Spleen (tissue), 11 donors: ENCODE measurements around the gene AUH. TPM values are rescaled to one million over a fixed set of nuclear protein-coding genes. Genes with fewer than 3 reads are reported as not detected.

Experiments used
- DNase-seq: peaks from one replicate; pipeline ENCODE4 v3.0.0-alpha.2; 2020
- H3K27ac ChIP-seq, 8 donors: fragments of 200-600 bp; sonication (generic) in 7 of 8; 1 replicate in 4 of 8; 2 replicates in 4 of 8; pipeline versions ENCODE4 v1.5.0 to v1.8.0; 2016 to 2021; ENCODE audit warnings: inconsistent platforms in 4 of 8, mild to moderate bottlenecking in 4 of 8, moderate library complexity in 1 of 8
- H3K27me3 ChIP-seq, 7 donors: fragments of 200-600 bp; sonication (generic) in 6 of 7; replicated peaks in 1 of 7; 1 replicate in 4 of 7; 2 replicates in 3 of 7; pipeline versions ENCODE4 v1.5.0 to v1.8.0; 2016 to 2021; ENCODE audit warnings: inconsistent platforms in 3 of 7, mild to moderate bottlenecking in 1 of 7
- H3K36me3 ChIP-seq, 6 donors: fragments of 200-600 bp; sonication (generic) in 5 of 6; 1 replicate in 4 of 6; 2 replicates in 2 of 6; pipeline versions ENCODE4 v1.5.0 to v1.8.0; 2016 to 2021; ENCODE audit warnings: inconsistent platforms in 2 of 6
- H3K4me1 ChIP-seq, 6 donors: fragments of 200-600 bp; sonication (generic) in 5 of 6; 1 replicate in 3 of 6; 2 replicates in 3 of 6; pipeline versions ENCODE4 v1.5.0 to v1.8.0; 2016 to 2021; ENCODE audit warnings: inconsistent platforms in 3 of 6
- H3K4me3 ChIP-seq, 8 donors: fragments of 200-600 bp; sonication (generic) in 7 of 8; 1 replicate in 4 of 8; 2 replicates in 4 of 8; pipeline versions ENCODE4 v1.5.0 to v1.8.0; 2016 to 2021; ENCODE audit warnings: inconsistent platforms in 4 of 8, mild to moderate bottlenecking in 4 of 8, moderate library complexity in 2 of 8
- H3K9me3 ChIP-seq, 8 donors: fragments of 200-600 bp; sonication (generic) in 7 of 8; 1 replicate in 4 of 8; 2 replicates in 4 of 8; pipeline versions ENCODE4 v1.5.0 to v1.8.0; 2016 to 2021; ENCODE audit warnings: inconsistent platforms in 4 of 8
- CTCF ChIP-seq, 11 experiments: fragments of 200-600 bp in 7 of 11; fragments of 450-650 bp in 4 of 11; sonication (generic) in 4 of 11; IDR thresholded peaks in 8 of 11; conservative IDR thresholded peaks in 3 of 11; 1 replicate in 7 of 11; 2 replicates in 4 of 11; pipeline versions ENCODE4 v1.4.0 to v1.8.0; 2016 to 2021; ENCODE audit warnings: antibody characterized with exemption in 11 of 11, inconsistent platforms in 4 of 11, mild to moderate bottlenecking in 1 of 11
- POLR2A ChIP-seq, 3 donors: fragments of 450-650 bp; IDR thresholded peaks; one replicate each; pipeline ENCODE4 v1.5.1; 2017; ENCODE audit warnings: antibody characterized with exemption in 3 of 3, mild to moderate bottlenecking in 1 of 3
- POLR2AphosphoS5 ChIP-seq, 3 donors: sonication (generic); formaldehyde crosslinking; IDR thresholded peaks; one replicate each; pipeline ENCODE4 v1.5.1; 2017; ENCODE audit warnings: antibody characterized with exemption in 3 of 3
- WGBS, 5 donors: extraction: QIAGEN DNeasy Blood & Tissue Kit in 3 of 5; methylation state at CpG; one replicate each; pipeline versions ENCODE4 v1.1.5 to v1.1.7; 2013 to 2018; 5-methylcytosine and 5-hydroxymethylcytosine counted together
- intact Hi-C: fragments of 100-400 bp; cut with DNase I; formaldehyde crosslinking; loops from one replicate; pipeline ENCODE4 v1.15.0; 2023; ENCODE audit warnings: low total_unique reads
- polyA plus RNA-seq, 3 donors: library from polyadenylated mRNA; stranded (reverse); fragments of 200-250 nt; gene quantifications; one replicate each; pipeline ENCODE4 v1.2.1, GENCODE V29; 2013
- total RNA-seq, 7 donors: library from RNA; depleted of rRNA in 3 of 7; stranded (reverse); fragments of >200 nt in 3 of 7; fragmentation: NEBNext Ultra II Directional in 4 of 7; extraction: Animal tissue kit (Norgen Biotek cat#: 25700) in 4 of 7; gene quantifications; one replicate each; pipeline versions ENCODE4 v1.1.0 to v1.2.1, GENCODE V29; 2016 to 2021
- donor health status: healthy with polysubstance abuse.
- donor health status: DM: no; HTN: no; CAD: no; lungs with moderate emphysema.
- donor health status: DM: no; HTN: no; CAD: no.
- donor health status: Bipolar disorder and iron deficiency.
- donor health status: healthy.
- donor health status: DM: no; HTN: no; CAD: no.
- donor health status: DM: yes; HTN: yes; CAD: no.

Gene AUH
- total and polyA plus RNA-seq, 10 donors = 9.4 to 37.3 (median 20.6) TPM

- peaks cover 0 to 14% (median 0%) of the 10 kb centered on the region in 6 donors for H3K36me3 ChIP-seq
- H3K27me3 ChIP-seq = no peaks in the 10 kb centered on the region
- peaks cover 0 to 13% (median 1%) of the 10 kb centered on the region in 6 donors for H3K4me1 ChIP-seq
- DNase-seq = no peak
- intact Hi-C loops = no loop called here
- 82 to 92% (median 85%) methylated on average over 5 of the region's 5 CpGs for WGBS, 5 donors
- no peak overlapping the region for H3K4me3 ChIP-seq
- no peak for TF ChIP-seq CTCF (IDR thresholded peaks at IDR 0.05 in 8 of 11, conservative IDR thresholded peaks at IDR 0.05 in 3 of 11)
- no peak for TF ChIP-seq POLR2AphosphoS5 (IDR thresholded peaks at IDR 0.05)
- no peak for TF ChIP-seq POLR2A (IDR thresholded peaks at IDR 0.05)
- H3K9me3 ChIP-seq = no peaks in the 10 kb centered on the region
- no peak overlapping the region for H3K27ac ChIP-seq
These were observed 114.9 kb downstream of the AUH start for GRCh38 chr9:91246846-91247245.

- WGBS, 5 donors = 76 to 84% (median 79%) methylated on average over 8 of the region's 8 CpGs
- Histone ChIP-seq H3K4me3 (no peak overlapping the region), H3K27ac (peak overlapping the region in 2 of 8 donors; percentile 12 to 17), H3K27me3 (no peaks in the 10 kb centered on the region), H3K4me1 (peaks cover 0 to 13% (median 1%) of the 10 kb centered on the region in 6 donors), H3K36me3 (peaks cover 0 to 8% (median 0%) of the 10 kb centered on the region in 6 donors), H3K9me3 (no peaks in the 10 kb centered on the region)
- DNase-seq = no peak
- intact Hi-C loops = no loop called here
- no peak for TF ChIP-seq CTCF (IDR thresholded peaks at IDR 0.05 in 8 of 11, conservative IDR thresholded peaks at IDR 0.05 in 3 of 11)
- TF ChIP-seq POLR2A (IDR thresholded peaks at IDR 0.05) = no peak
- TF ChIP-seq POLR2AphosphoS5 (IDR thresholded peaks at IDR 0.05) = no peak
These were observed 116.0 kb downstream of the AUH start for GRCh38 chr9:91245431-91246313.

- 95 to 100% (median 96%) methylated on average over 2 of the region's 2 CpGs for WGBS, 5 donors
- H3K4me3 ChIP-seq = no peak overlapping the region
- H3K4me1 ChIP-seq = peaks cover 0 to 13% (median 1%) of the 10 kb centered on the region in 6 donors
- peaks cover 0 to 8% (median 0%) of the 10 kb centered on the region in 6 donors for H3K36me3 ChIP-seq
- intact Hi-C loops = no loop called here
- DNase-seq = no peak
- no peaks in the 10 kb centered on the region for H3K9me3 ChIP-seq
- no peak overlapping the region for H3K27ac ChIP-seq
- no peak for TF ChIP-seq POLR2AphosphoS5 (IDR thresholded peaks at IDR 0.05)
- no peak for TF ChIP-seq POLR2A (IDR thresholded peaks at IDR 0.05)
- TF ChIP-seq CTCF (IDR thresholded peaks at IDR 0.05 in 8 of 11, conservative IDR thresholded peaks at IDR 0.05 in 3 of 11) = no peak
- no peaks in the 10 kb centered on the region for H3K27me3 ChIP-seq
These were observed 118.7 kb downstream of the AUH start for GRCh38 chr9:91243029-91243428.

GRCh38 chr9:91241909-91242308 lies 119.8 kb downstream of the AUH start:
- Histone ChIP-seq H3K27ac (no peak overlapping the region), H3K27me3 (no peaks in the 10 kb centered on the region), H3K9me3 (no peaks in the 10 kb centered on the region), H3K36me3 (peaks cover 0 to 8% (median 0%) of the 10 kb centered on the region in 6 donors), H3K4me1 (peaks cover 0 to 13% (median 1%) of the 10 kb centered on the region in 6 donors), H3K4me3 (no peak overlapping the region)
- intact Hi-C loops = no loop called here
- no peak for TF ChIP-seq POLR2A (IDR thresholded peaks at IDR 0.05)
- TF ChIP-seq POLR2AphosphoS5 (IDR thresholded peaks at IDR 0.05) = no peak
- TF ChIP-seq CTCF (IDR thresholded peaks at IDR 0.05 in 8 of 11, conservative IDR thresholded peaks at IDR 0.05 in 3 of 11) = no peak
- DNase-seq = no peak
- 82 to 97% (median 93%) methylated on average over 4 of the region's 4 CpGs for WGBS, 5 donors
